ENCODE measurements around the gene SEMA6D.

The SEMA6D gene

GRCh38 chr15:47743886-47744285, 26.6 kb downstream of the SEMA6D start:
- no peak for DNase-seq (ENCODE audit: low spot score)

GRCh38 chr15:47744496-47744895, 27.2 kb downstream of the SEMA6D start:
- DNase-seq (ENCODE audit: low spot score): no peak

- no peak for DNase-seq (ENCODE audit: low spot score)
These were observed 27.7 kb downstream of the SEMA6D start for GRCh38 chr15:47744973-47745372.

GRCh38 chr15:47746516-47746915, 29.2 kb downstream of the SEMA6D start:
- no peak for DNase-seq (ENCODE audit: low spot score)

GRCh38 chr15:47750030-47750739, 32.9 kb downstream of the SEMA6D start:
- DNase-seq (ENCODE audit: low spot score): no peak

GRCh38 chr15:47750740-47751262, 33.5 kb downstream of the SEMA6D start:
- DNase-seq (ENCODE audit: low spot score): no peak

GRCh38 chr15:47753591-47753990, 36.3 kb downstream of the SEMA6D start:
- no peak for DNase-seq (ENCODE audit: low spot score)

GRCh38 chr15:47754312-47754711, 37.0 kb downstream of the SEMA6D start:
- no peak for DNase-seq (ENCODE audit: low spot score)

GRCh38 chr15:47755941-47756340, 38.6 kb downstream of the SEMA6D start:
- no peak for DNase-seq (ENCODE audit: low spot score)

- DNase-seq (ENCODE audit: low spot score): no peak
These were observed 39.6 kb downstream of the SEMA6D start for GRCh38 chr15:47756872-47757271.

- DNase-seq (ENCODE audit: low spot score): no peak
These were observed 40.0 kb downstream of the SEMA6D start for GRCh38 chr15:47757331-47757730.

- DNase-seq (ENCODE audit: low spot score): no peak
These were observed 45.3 kb downstream of the SEMA6D start for GRCh38 chr15:47762621-47763020.

GRCh38 chr15:47764666-47765065, 47.4 kb downstream of the SEMA6D start:
- DNase-seq (ENCODE audit: low spot score): no peak

- no peak for DNase-seq (ENCODE audit: low spot score)
These were observed 49.1 kb downstream of the SEMA6D start for GRCh38 chr15:47766406-47766805.

- DNase-seq (ENCODE audit: low spot score): no peak
These were observed 49.7 kb downstream of the SEMA6D start for GRCh38 chr15:47767035-47767434.

GRCh38 chr15:47768735-47769134, 51.4 kb downstream of the SEMA6D start:
- DNase-seq (ENCODE audit: low spot score): no peak

GRCh38 chr15:47769166-47769565, 51.9 kb downstream of the SEMA6D start:
- no peak for DNase-seq (ENCODE audit: low spot score)

GRCh38 chr15:47773143-47773542, 55.8 kb downstream of the SEMA6D start:
- no peak for DNase-seq (ENCODE audit: low spot score)

GRCh38 chr15:47778263-47778770, 61.0 kb downstream of the SEMA6D start:
- DNase-seq (ENCODE audit: low spot score): no peak

- no peak for DNase-seq (ENCODE audit: low spot score)
These were observed 63.7 kb downstream of the SEMA6D start for GRCh38 chr15:47780971-47781370.

- no peak for DNase-seq (ENCODE audit: low spot score)
These were observed 64.2 kb downstream of the SEMA6D start for GRCh38 chr15:47781527-47781926.

GRCh38 chr15:47784820-47785219, 67.5 kb downstream of the SEMA6D start:
- no peak for DNase-seq (ENCODE audit: low spot score)

GRCh38 chr15:47786371-47786770, 69.1 kb downstream of the SEMA6D start:
- no peak for DNase-seq (ENCODE audit: low spot score)

- no peak for DNase-seq (ENCODE audit: low spot score)
These were observed 70.6 kb downstream of the SEMA6D start for GRCh38 chr15:47787875-47788274.

Data from hematopoietic multipotent progenitor cell treated with erythropoietin and hydrocortisone succinate and interleukin-3 and kit ligand, for 15 days (in vitro differentiated cells).